SK-N-SH (cell line): ENCODE data around the gene ADAMTS13. TPM values are rescaled to one million over a fixed set of nuclear protein-coding genes. Genes with fewer than 3 reads are reported as not detected.

Experiments
- CTCF ChIA-PET: fragments of 300-600, 350-600 bp; formaldehyde crosslinking; extraction: SDS; loops from one replicate; lab custom pipeline; 2021; lab: Yijun Ruan, JAX
- POLR2A ChIA-PET: fragments of 350-600 bp; sonication (Branson Sonifier 250); formaldehyde crosslinking; extraction: SDS; loops from one replicate; lab custom pipeline; 2020; ENCODE audit warnings: antibody characterized with exemption, inconsistent platforms; lab: Yijun Ruan, JAX
- DNase-seq: peaks from one replicate; pipeline ENCODE4 v3.0.0; 2012
- H2AFZ ChIP-seq: fragments of 200-600 bp; sonication (generic); 2 replicates; pipeline ENCODE4 v1.8.1; 2016; ENCODE audit warnings: antibody characterized with exemption, mild to moderate bottlenecking, low read depth
- H3F3A ChIP-seq: fragments of 200-600 bp; sonication (generic); replicated peaks from 2 replicates; pipeline ENCODE3; 2016; ENCODE audit warnings: antibody characterized with exemption, mild to moderate bottlenecking; ENCODE audit not compliant: insufficient read depth
- H3K27ac ChIP-seq, 2 experiments: fragments of 200-500 bp in 1 of 2; fragments of 200-600 bp in 1 of 2; sonication (Bioruptor generic) in 1 of 2; sonication (generic), shearing (Covaris generic) in 1 of 2; 2 replicates each; pipeline versions ENCODE4 v1.5.1 to v1.6.1; 2014 to 2016; ENCODE audit warnings: low read depth in 2 of 2, inconsistent platforms in 1 of 2, low read length in 1 of 2, mild to moderate bottlenecking in 1 of 2, mixed read lengths in 1 of 2
- H3K27me3 ChIP-seq: fragments of 200-600 bp; sonication (generic), shearing (Covaris generic); 2 replicates; pipeline ENCODE4 v1.6.1; 2016; ENCODE audit warnings: mixed run types; ENCODE audit not compliant: insufficient read depth
- H3K36me3 ChIP-seq, 2 experiments: fragments of 200-500 bp in 1 of 2; fragments of 200-600 bp in 1 of 2; sonication (Bioruptor generic) in 1 of 2; sonication (generic) in 1 of 2; replicated peaks in 1 of 2; 2 replicates each; pipeline versions ENCODE3 to v1.5.1; 2014 to 2016; ENCODE audit warnings: low read length in 1 of 2, mild to moderate bottlenecking in 1 of 2; ENCODE audit not compliant: insufficient read depth in 2 of 2, control insufficient read depth in 1 of 2
- H3K4me1 ChIP-seq, 2 experiments: fragments of 200-500 bp in 1 of 2; fragments of 200-600 bp in 1 of 2; sonication (Bioruptor generic) in 1 of 2; sonication (generic), shearing (Covaris generic) in 1 of 2; 2 replicates each; pipeline versions ENCODE4 v1.5.1 to v1.6.1; 2014 to 2016; ENCODE audit warnings: low read depth in 1 of 2, low read length in 1 of 2, mixed run types in 1 of 2; ENCODE audit not compliant: insufficient read depth in 2 of 2, control insufficient read depth in 1 of 2
- H3K4me2 ChIP-seq: fragments of 200-600 bp; sonication (generic), shearing (Covaris generic); 2 replicates; pipeline ENCODE4 v1.6.1; 2017; ENCODE audit warnings: mixed run types
- H3K4me3 ChIP-seq, 2 experiments: fragments of 200-500 bp in 1 of 2; fragments of 200-600 bp in 1 of 2; sonication (Bioruptor generic) in 1 of 2; sonication (generic), shearing (Covaris generic) in 1 of 2; 2 replicates each; pipeline versions ENCODE4 v1.5.1 to v1.8.1; 2014 to 2016; ENCODE audit warnings: low read depth in 2 of 2, inconsistent platforms in 1 of 2, low read length in 1 of 2, mild to moderate bottlenecking in 1 of 2, mixed read lengths in 1 of 2, moderate library complexity in 1 of 2
- H3K79me2 ChIP-seq: fragments of 200-600 bp; sonication (generic); 2 replicates; pipeline ENCODE4 v1.8.1; 2017; ENCODE audit warnings: mild to moderate bottlenecking; ENCODE audit not compliant: insufficient read depth
- H3K9ac ChIP-seq: fragments of 200-600 bp; sonication (generic); 2 replicates; pipeline ENCODE4 v1.6.1; 2017; ENCODE audit warnings: mixed run types
- H3K9me2 ChIP-seq: fragments of 200-600 bp; sonication (generic); 2 replicates; pipeline ENCODE4 v1.6.1; 2017; ENCODE audit warnings: mixed run types
- H3K9me3 ChIP-seq: fragments of 200-600 bp; sonication (generic); 2 replicates; pipeline ENCODE4 v1.6.1; 2017; ENCODE audit warnings: mixed run types, mild to moderate bottlenecking, moderate library complexity
- H4K20me1 ChIP-seq: fragments of 200-600 bp; sonication (generic); 2 replicates; pipeline ENCODE4 v1.6.1; 2017; ENCODE audit warnings: mild to moderate bottlenecking, mixed run types; ENCODE audit not compliant: insufficient read depth
- ELF1 ChIP-seq: IDR thresholded peaks from 2 replicates; pipeline ENCODE4 v1.4.0; 2012
- EP300 ChIP-seq, 2 experiments: IDR thresholded peaks; 2 replicates each; pipeline versions ENCODE4 v1.4.0 to v1.6.1; 2012; ENCODE audit warnings: borderline replicate concordance in 1 of 2, low read depth in 1 of 2, low read length in 1 of 2
- FOSL2 ChIP-seq: IDR thresholded peaks from 2 replicates; pipeline ENCODE4 v1.4.0; 2012; ENCODE audit warnings: low read depth, mild to moderate bottlenecking, moderate library complexity, borderline replicate concordance
- FOXJ3 ChIP-seq: sonication (generic); formaldehyde crosslinking; IDR thresholded peaks from 2 replicates; pipeline ENCODE4 v1.5.1; 2020; ENCODE audit warnings: mild to moderate bottlenecking, missing genetic modification reagents
- JUND ChIP-seq: IDR thresholded peaks from 2 replicates; pipeline ENCODE4 v1.4.0; 2012
- MEF2A ChIP-seq: IDR thresholded peaks from 2 replicates; pipeline ENCODE4 v1.4.0; 2012; ENCODE audit warnings: low read depth, borderline replicate concordance
- NFIC ChIP-seq: IDR thresholded peaks from 2 replicates; pipeline ENCODE4 v1.4.0; 2012; ENCODE audit warnings: borderline replicate concordance
- RAD21 ChIP-seq: IDR thresholded peaks from 2 replicates; pipeline ENCODE4 v1.6.1; 2012; ENCODE audit warnings: mild to moderate bottlenecking, low read length
- RCOR1 ChIP-seq: fragments of 150-350 bp; IDR thresholded peaks from 2 replicates; pipeline ENCODE4 v1.6.1; 2017; ENCODE audit warnings: antibody characterized with exemption, low read length
- RFX5 ChIP-seq: IDR thresholded peaks from 2 replicates; pipeline ENCODE4 v1.6.1; 2012; ENCODE audit warnings: mild to moderate bottlenecking, improper control_type of control experiment, low read length
- SIN3A ChIP-seq: IDR thresholded peaks from 2 replicates; pipeline ENCODE4 v1.6.1; 2012; ENCODE audit warnings: low read depth, mild to moderate bottlenecking, low read length, moderate library complexity, borderline replicate concordance
- SMC3 ChIP-seq: IDR thresholded peaks from 2 replicates; pipeline ENCODE4 v1.6.1; 2012; ENCODE audit warnings: low read depth, low read length, improper control_type of control experiment
- TAF1 ChIP-seq: IDR thresholded peaks from 2 replicates; pipeline ENCODE4 v1.6.1; 2012; ENCODE audit warnings: low read depth, mild to moderate bottlenecking, low read length, moderate library complexity, borderline replicate concordance
- TEAD4 ChIP-seq: IDR thresholded peaks from 2 replicates; pipeline ENCODE4 v1.4.0; 2012; ENCODE audit warnings: mild to moderate bottlenecking, borderline replicate concordance; ENCODE audit not compliant: insufficient read depth
- USF1 ChIP-seq: IDR thresholded peaks from 2 replicates; pipeline ENCODE4 v1.4.0; 2012; ENCODE audit warnings: low read depth, borderline replicate concordance
- USF2 ChIP-seq: fragments of 150-350 bp; IDR thresholded peaks from 2 replicates; pipeline ENCODE4 v1.6.1; 2017; ENCODE audit warnings: antibody characterized with exemption, low read length, low read depth, borderline replicate concordance
- YY1 ChIP-seq: IDR thresholded peaks from 2 replicates; pipeline ENCODE4 v1.4.0; 2012; ENCODE audit warnings: low read depth, mild to moderate bottlenecking
- WGBS: methylation state at CpG from one replicate; pipeline ENCODE4 v1.1.6; 2017; ENCODE audit warnings: low lambda C conversion rate; 5-methylcytosine and 5-hydroxymethylcytosine counted together
- polyA plus RNA-seq, 3 experiments: library from polyadenylated mRNA; depleted of rRNA; stranded (reverse); fragments of >200 nt; gene quantifications; 2 replicates each; pipeline ENCODE4 v1.2.3, GENCODE V29; 2012
- TF ChIP-seq, protein P1 (sequence below): IDR thresholded peaks from 2 replicates; pipeline ENCODE4 v1.4.0; 2012; ENCODE audit warnings: low read depth, borderline replicate concordance
- TF ChIP-seq, protein P2 (sequence below): IDR thresholded peaks from 2 replicates; pipeline ENCODE4 v1.4.0; 2012; ENCODE audit warnings: low read depth
- TF ChIP-seq, protein P3 (sequence below): IDR thresholded peaks from 2 replicates; pipeline ENCODE4 v1.6.1; 2012; ENCODE audit warnings: mild to moderate bottlenecking, low read depth, low read length, moderate library complexity

Gene ADAMTS13
- polyA plus RNA-seq, 1 of the 3 experiments (the other 2 are of a cell fraction): 10.6 TPM

DNA sequence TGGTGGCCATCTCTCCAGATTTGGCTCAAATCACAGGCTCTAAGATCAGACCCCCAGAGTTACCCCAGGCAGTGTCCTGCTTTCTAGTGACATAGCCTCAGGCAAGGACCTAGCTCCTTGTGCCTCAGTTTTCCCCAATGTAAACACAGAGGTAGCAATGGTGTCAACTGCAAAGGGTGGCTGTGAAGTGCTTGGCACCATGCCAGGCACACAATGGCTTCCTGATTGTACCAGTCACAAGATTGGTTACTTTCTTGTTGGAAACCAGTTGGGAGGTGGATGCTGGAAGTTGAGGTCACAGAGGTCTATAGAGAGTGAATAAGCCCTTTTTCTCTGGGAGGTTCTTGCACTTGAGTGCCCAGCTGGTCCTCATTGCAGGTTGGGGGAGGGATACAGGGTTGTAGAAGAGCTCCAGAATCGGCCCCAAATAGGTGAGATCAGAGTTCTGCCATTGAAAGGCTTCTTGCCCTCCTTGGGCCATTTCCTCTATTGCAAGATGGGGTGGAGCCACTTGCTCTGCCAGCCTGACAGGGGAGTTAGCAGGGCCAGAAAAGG is 43.7 kb upstream of the ADAMTS13 start (continued):
- TF ChIP-seq, protein P1, sequence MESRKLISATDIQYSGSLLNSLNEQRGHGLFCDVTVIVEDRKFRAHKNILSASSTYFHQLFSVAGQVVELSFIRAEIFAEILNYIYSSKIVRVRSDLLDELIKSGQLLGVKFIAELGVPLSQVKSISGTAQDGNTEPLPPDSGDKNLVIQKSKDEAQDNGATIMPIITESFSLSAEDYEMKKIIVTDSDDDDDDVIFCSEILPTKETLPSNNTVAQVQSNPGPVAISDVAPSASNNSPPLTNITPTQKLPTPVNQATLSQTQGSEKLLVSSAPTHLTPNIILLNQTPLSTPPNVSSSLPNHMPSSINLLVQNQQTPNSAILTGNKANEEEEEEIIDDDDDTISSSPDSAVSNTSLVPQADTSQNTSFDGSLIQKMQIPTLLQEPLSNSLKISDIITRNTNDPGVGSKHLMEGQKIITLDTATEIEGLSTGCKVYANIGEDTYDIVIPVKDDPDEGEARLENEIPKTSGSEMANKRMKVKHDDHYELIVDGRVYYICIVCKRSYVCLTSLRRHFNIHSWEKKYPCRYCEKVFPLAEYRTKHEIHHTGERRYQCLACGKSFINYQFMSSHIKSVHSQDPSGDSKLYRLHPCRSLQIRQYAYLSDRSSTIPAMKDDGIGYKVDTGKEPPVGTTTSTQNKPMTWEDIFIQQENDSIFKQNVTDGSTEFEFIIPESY: no peak
- TF ChIP-seq TEAD4 (no peak), FOXJ3 (CRISPR knock-in tag) (no peak), USF2 (no peak), MEF2A (no peak), TAF1 (no peak), EP300 (IDR thresholded peaks at IDR 0.05; ENCODE audit: borderline replicate concordance in 1 of 2, low read depth in 1 of 2, low read length in 1 of 2) (no peak), NFIC (no peak)

- 94% methylated on average over 12 of the region's 14 CpGs for WGBS
- H3K9me3 ChIP-seq: no peaks in the 10 kb centered on the region
- no peaks in the 10 kb centered on the region for H3K36me3 ChIP-seq
- CTCF ChIA-PET: interaction anchor here (0.6 to 0.7 kb wide), 2 partner anchors 104 to 107 kb away, joined by 3 read pairs; no protein-coding TSS in a partner anchor
- no peak overlapping the region for H2AFZ ChIP-seq
- POLR2A ChIA-PET: no interaction called here
- H3K4me3 ChIP-seq: no peak overlapping the region
- H3K79me2 ChIP-seq: peaks cover 18% of the 10 kb centered on the region
- no peak overlapping the region for H3K27ac ChIP-seq
- no peak for DNase-seq
- H3K4me2 ChIP-seq: no peak overlapping the region
- peaks cover 9% of the 10 kb centered on the region for H4K20me1 ChIP-seq
- no peaks in the 10 kb centered on the region for H3K27me3 ChIP-seq
- H3K9ac ChIP-seq: no peak overlapping the region
- H3K9me2 ChIP-seq: no peaks in the 10 kb centered on the region
- peaks cover 0 to 5% of the 10 kb centered on the region in 2 experiments; a peak in 1 of 4 replicates for H3K4me1 ChIP-seq
- H3F3A ChIP-seq: peaks cover 9% of the 10 kb centered on the region
- TF ChIP-seq, protein P2, sequence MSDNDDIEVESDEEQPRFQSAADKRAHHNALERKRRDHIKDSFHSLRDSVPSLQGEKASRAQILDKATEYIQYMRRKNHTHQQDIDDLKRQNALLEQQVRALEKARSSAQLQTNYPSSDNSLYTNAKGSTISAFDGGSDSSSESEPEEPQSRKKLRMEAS: no peak
- TF ChIP-seq RFX5: no peak
- TF ChIP-seq RAD21: no peak
- TF ChIP-seq, protein P3, sequence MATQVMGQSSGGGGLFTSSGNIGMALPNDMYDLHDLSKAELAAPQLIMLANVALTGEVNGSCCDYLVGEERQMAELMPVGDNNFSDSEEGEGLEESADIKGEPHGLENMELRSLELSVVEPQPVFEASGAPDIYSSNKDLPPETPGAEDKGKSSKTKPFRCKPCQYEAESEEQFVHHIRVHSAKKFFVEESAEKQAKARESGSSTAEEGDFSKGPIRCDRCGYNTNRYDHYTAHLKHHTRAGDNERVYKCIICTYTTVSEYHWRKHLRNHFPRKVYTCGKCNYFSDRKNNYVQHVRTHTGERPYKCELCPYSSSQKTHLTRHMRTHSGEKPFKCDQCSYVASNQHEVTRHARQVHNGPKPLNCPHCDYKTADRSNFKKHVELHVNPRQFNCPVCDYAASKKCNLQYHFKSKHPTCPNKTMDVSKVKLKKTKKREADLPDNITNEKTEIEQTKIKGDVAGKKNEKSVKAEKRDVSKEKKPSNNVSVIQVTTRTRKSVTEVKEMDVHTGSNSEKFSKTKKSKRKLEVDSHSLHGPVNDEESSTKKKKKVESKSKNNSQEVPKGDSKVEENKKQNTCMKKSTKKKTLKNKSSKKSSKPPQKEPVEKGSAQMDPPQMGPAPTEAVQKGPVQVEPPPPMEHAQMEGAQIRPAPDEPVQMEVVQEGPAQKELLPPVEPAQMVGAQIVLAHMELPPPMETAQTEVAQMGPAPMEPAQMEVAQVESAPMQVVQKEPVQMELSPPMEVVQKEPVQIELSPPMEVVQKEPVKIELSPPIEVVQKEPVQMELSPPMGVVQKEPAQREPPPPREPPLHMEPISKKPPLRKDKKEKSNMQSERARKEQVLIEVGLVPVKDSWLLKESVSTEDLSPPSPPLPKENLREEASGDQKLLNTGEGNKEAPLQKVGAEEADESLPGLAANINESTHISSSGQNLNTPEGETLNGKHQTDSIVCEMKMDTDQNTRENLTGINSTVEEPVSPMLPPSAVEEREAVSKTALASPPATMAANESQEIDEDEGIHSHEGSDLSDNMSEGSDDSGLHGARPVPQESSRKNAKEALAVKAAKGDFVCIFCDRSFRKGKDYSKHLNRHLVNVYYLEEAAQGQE: no peak
- TF ChIP-seq SMC3: no peak
- no peak for TF ChIP-seq ELF1
- TF ChIP-seq SIN3A: no peak
- TF ChIP-seq USF1: no peak
- TF ChIP-seq TEAD4: no peak
- no peak for TF ChIP-seq EP300 (IDR thresholded peaks at IDR 0.05; ENCODE audit: borderline replicate concordance in 1 of 2, low read depth in 1 of 2, low read length in 1 of 2)
- TF ChIP-seq JUND: no peak
- TF ChIP-seq YY1: no peak
- TF ChIP-seq FOXJ3 (CRISPR knock-in tag): no peak
- no peak for TF ChIP-seq RCOR1
- TF ChIP-seq USF2: no peak
- no peak for TF ChIP-seq NFIC
- no peak for TF ChIP-seq FOSL2
Measured at GRCh38 chr9:133379153-133380086, 42.7 kb upstream of the ADAMTS13 start.
